Activated B cell treated with CpG ODN at 0.5 μM for 24 hours (primary cell): ENCODE data around the gene BZW2. TPM values are rescaled to one million over a fixed set of nuclear protein-coding genes. Genes with fewer than 3 reads are reported as not detected.

Source experiments
- ATAC-seq: fragments of 200-7000 bp; cut with Tn5 transposase; one replicate; pipeline ENCODE4 v1.10.0; 2021; ENCODE audit warnings: low read depth, mild to moderate bottlenecking, moderate library complexity
- CTCF ChIA-PET: fragments of 350-600 bp; sonication (Branson Sonifier 250); formaldehyde crosslinking; loops from one replicate; lab custom pipeline; 2021; ENCODE audit warnings: antibody characterized with exemption; lab: Charles Lee
- POLR2A ChIA-PET: fragments of 350-600 bp; sonication (Branson Sonifier 250); formaldehyde crosslinking; loops from one replicate; lab custom pipeline; 2021; ENCODE audit warnings: antibody characterized with exemption; lab: Charles Lee
- DNase-seq: peaks from one replicate; pipeline ENCODE4 v3.0.0; 2022
- H3K27ac Mint-ChIP-seq: one replicate; pipeline ENCODE4 v1.8.0; 2020; ENCODE audit warnings: mixed read lengths
- H3K27me3 Mint-ChIP-seq: one replicate; pipeline ENCODE4 v1.8.0; 2021; ENCODE audit warnings: mixed read lengths
- H3K36me3 Mint-ChIP-seq: one replicate; pipeline ENCODE4 v1.8.0; 2021; ENCODE audit warnings: low read depth, mixed read lengths
- H3K4me1 Mint-ChIP-seq: one replicate; pipeline ENCODE4 v1.8.0; 2021; ENCODE audit warnings: mixed read lengths
- H3K4me3 Mint-ChIP-seq: one replicate; pipeline ENCODE4 v1.8.0; 2020; ENCODE audit warnings: mild to moderate bottlenecking, mixed read lengths
- H3K9me3 Mint-ChIP-seq: one replicate; pipeline ENCODE4 v1.8.0; 2020; ENCODE audit warnings: mixed read lengths
- CTCF ChIP-seq: fragments of 200-600 bp; IDR thresholded peaks from one replicate; pipeline ENCODE4 v1.8.0; 2022; ENCODE audit warnings: antibody characterized with exemption, mild to moderate bottlenecking
- intact Hi-C: fragments of 100-400 bp; cut with micrococcal nuclease; formaldehyde crosslinking; loops from one replicate; pipeline ENCODE4 v1.15.1; 2024
- total RNA-seq: library from RNA; stranded (reverse); gene quantifications from 2 replicates; pipeline ENCODE4 v1.2.3, GENCODE V29; 2022

The BZW2 gene
- total RNA-seq, 1 donor from 2014 or later: 47.2 TPM

GRCh38 chr7:16669581-16669980, 23.6 kb downstream of the BZW2 start:
- Mint-ChIP-seq H3K27me3 (no peaks in the 10 kb centered on the region), H3K9me3 (no peaks in the 10 kb centered on the region), H3K27ac (no peak overlapping the region), H3K36me3 (peaks cover 58% of the 10 kb centered on the region), H3K4me3 (no peak overlapping the region), H3K4me1 (no peaks in the 10 kb centered on the region)
- DNase-seq (no peak), ATAC-seq (no peak)
- TF ChIP-seq CTCF: no peak
- ChIA-PET POLR2A (no interaction called here), CTCF (no interaction called here)
- intact Hi-C loops: no loop called here

GRCh38 chr7:16670021-16670420, 24.0 kb downstream of the BZW2 start:
- CTCF ChIA-PET: no interaction called here

GRCh38 chr7:16670731-16671344, 24.9 kb downstream of the BZW2 start:
- H3K27me3 Mint-ChIP-seq: no peaks in the 10 kb centered on the region
- ATAC-seq: no peak
- DNase-seq: no peak
- TF ChIP-seq CTCF: no peak
- H3K4me1 Mint-ChIP-seq: no peaks in the 10 kb centered on the region
- ChIA-PET POLR2A (no interaction called here), CTCF (no interaction called here)
- peaks cover 59% of the 10 kb centered on the region for H3K36me3 Mint-ChIP-seq
- H3K27ac Mint-ChIP-seq: no peak overlapping the region
- H3K4me3 Mint-ChIP-seq: no peak overlapping the region
- no peaks in the 10 kb centered on the region for H3K9me3 Mint-ChIP-seq
- intact Hi-C loops: no loop called here

More at GRCh38 chr7:16670021-16670420, 24.0 kb downstream of the BZW2 start:
- Mint-ChIP-seq H3K9me3 (no peaks in the 10 kb centered on the region), H3K27me3 (no peaks in the 10 kb centered on the region), H3K4me3 (no peak overlapping the region), H3K4me1 (no peaks in the 10 kb centered on the region), H3K36me3 (peaks cover 58% of the 10 kb centered on the region), H3K27ac (no peak overlapping the region)
- intact Hi-C loops: no loop called here
- POLR2A ChIA-PET: no interaction called here
- ATAC-seq (no peak), DNase-seq (no peak)
- no peak for TF ChIP-seq CTCF

GRCh38 chr7:16671811-16672210, 25.8 kb downstream of the BZW2 start:
- Mint-ChIP-seq H3K27ac (no peak overlapping the region), H3K36me3 (peaks cover 62% of the 10 kb centered on the region), H3K4me1 (no peaks in the 10 kb centered on the region), H3K4me3 (no peak overlapping the region), H3K27me3 (no peaks in the 10 kb centered on the region), H3K9me3 (no peaks in the 10 kb centered on the region)
- ChIA-PET POLR2A (no interaction called here), CTCF (no interaction called here)
- TF ChIP-seq CTCF: no peak
- intact Hi-C loops: no loop called here
- ATAC-seq (no peak), DNase-seq (no peak)

- intact Hi-C loops: no loop called here
- H3K27me3 Mint-ChIP-seq: no peaks in the 10 kb centered on the region
- H3K4me1 Mint-ChIP-seq: no peaks in the 10 kb centered on the region
- H3K36me3 Mint-ChIP-seq: peaks cover 62% of the 10 kb centered on the region
- ChIA-PET POLR2A (interaction anchor here (1.4 kb wide), 1 partner anchor 10 kb away, joined by 3 read pairs; no protein-coding TSS in a partner anchor), CTCF (no interaction called here)
- H3K4me3 Mint-ChIP-seq: no peak overlapping the region
- no peak for TF ChIP-seq CTCF
- no peaks in the 10 kb centered on the region for H3K9me3 Mint-ChIP-seq
- DNase-seq (no peak), ATAC-seq (no peak)
- no peak overlapping the region for H3K27ac Mint-ChIP-seq
Observed at GRCh38 chr7:16675277-16675676, 29.3 kb downstream of the BZW2 start.
